Activated CD4-positive, alpha-beta T cell treated with anti-CD3 and anti-CD28 coated beads, Interleukin-2, amount 50 U/mL, for 24 hours (primary cell): Measurements from ENCODE around the gene VASN.

Experiments
- DNase-seq, 2 donors: peaks; one replicate each; pipeline ENCODE4 v3.0.0-alpha.2; 2020; ENCODE audit warnings: low read depth in 1 of 2, low spot score in 1 of 2

Gene VASN

GRCh38 chr16:4419402-4419959 lies 47.8 kb downstream of the VASN start:
- no peak for DNase-seq

GRCh38 chr16:4420505-4421105 lies 49.0 kb downstream of the VASN start:
- DNase-seq: no peak

DNA sequence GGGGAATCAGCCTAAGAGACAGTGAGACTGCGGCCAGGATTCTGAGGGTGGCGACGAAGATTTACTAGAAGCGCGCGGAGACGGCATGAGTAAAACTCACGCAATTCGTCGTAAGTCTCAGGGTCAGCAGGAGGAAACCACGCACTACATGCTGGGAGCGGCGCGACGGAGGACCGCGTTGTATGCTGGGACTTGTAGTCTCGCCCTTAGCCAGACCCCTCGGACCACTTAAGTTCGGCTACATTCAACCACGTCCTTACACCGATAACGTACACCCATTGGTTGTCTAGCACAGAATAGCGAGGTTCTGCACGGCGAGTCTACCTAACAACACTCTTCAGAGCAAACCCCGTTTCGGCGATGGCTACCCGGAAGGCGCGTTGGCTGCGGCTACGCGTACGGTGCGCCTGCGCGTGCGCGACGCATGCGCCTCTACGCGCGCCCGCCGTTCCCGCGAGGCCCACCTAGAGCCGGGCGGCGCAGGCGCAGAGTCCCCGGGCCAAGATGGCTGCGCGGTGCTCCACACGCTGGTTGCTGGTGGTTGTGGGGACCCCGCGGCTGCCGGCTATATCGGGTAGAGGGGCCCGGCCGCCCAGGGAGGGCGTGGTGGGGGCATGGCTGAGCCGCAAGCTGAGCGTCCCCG lies 53.9 kb downstream of the VASN start, which contains the start of gene DNAJA3:
DNAJA3 (plus strand) TSS at position 491 of the 643 bp plus-strand sequence; CDS start at position 505, 14 bp downstream.
- peak; percentile 86 to 88 for DNase-seq

DNA sequence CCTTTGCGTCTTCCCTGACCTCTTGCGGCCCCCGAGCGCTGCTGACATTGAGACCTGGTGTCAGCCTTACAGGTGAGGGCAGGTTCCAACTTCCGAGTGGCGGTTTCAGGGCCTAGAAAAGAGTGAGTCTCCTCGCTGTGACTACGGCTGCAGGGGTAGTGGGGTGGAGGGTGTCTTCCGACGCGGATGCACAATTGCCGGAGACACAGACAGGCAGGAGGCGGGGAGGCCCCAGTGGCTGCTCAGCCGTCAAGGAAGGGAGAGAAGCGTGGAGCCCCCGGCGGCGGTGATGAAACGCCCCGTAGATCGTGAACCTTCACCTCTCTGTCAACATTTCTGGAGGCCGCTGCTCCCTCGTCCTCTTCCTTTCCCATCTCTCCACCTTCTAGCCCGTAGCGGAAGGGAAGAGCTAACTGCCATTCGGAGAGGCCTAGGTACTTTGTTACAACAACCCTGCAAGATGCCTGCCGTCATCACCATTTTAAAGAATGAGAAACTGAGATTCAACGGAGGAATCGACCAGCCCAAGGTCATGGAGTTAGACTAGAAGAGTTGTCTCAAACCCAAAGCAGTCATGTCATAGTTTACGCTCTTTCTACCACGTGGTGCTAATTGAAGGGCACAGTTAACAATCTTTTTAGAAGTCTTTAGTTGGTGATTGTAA lies 54.5 kb downstream of the VASN start:
- DNase-seq: no peak

DNA sequence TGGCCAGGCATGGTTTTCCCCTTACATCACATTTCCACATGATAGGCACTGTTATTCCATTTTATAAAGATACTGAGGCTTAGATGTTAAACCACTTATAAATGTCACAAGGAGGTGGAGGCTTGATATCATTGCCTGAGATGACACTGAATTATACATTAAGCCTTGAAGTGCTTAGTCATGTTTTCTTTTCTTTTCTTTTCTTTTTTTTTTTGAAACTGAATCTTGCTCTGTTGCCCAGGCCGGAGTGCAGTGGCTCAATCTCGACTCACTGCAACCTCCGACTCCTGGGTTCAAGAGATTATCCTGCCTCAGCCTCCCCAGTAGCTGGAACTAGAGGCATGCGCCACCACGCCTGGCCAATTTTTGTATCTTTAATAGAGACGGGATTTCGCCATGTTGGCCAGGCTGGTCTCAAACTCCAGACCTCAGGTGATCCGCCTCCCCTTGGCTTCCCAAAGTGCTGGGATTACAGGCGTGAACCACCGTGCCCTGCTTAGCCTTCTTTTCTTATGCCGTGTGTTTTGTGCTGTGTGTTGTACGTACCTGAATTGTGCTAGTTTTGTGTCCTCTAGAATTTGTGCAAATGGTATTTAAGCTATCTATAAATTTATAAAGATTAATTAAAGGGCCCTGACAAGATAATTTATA lies 55.2 kb downstream of the VASN start:
- no peak for DNase-seq

DNA sequence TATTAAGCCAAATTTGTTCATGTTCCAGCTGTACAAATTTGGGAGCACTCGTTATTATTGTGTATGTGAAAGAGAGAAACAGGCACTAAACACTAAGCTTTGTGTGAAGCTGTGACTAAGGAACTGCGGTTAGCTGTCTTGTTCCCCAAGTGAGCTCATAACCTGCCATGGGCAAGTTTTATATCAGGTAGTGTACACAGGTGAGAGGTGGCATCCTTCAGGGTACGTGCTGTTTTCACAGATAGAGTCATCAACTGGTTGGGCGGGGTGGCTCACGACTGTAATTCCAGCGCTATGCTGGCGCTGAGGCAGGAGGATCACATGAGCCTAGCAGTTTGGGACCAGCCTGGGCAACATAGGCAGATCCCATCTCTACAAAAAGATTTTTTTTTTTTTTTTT lies 56.9 kb downstream of the VASN start:
- DNase-seq: no peak

DNA sequence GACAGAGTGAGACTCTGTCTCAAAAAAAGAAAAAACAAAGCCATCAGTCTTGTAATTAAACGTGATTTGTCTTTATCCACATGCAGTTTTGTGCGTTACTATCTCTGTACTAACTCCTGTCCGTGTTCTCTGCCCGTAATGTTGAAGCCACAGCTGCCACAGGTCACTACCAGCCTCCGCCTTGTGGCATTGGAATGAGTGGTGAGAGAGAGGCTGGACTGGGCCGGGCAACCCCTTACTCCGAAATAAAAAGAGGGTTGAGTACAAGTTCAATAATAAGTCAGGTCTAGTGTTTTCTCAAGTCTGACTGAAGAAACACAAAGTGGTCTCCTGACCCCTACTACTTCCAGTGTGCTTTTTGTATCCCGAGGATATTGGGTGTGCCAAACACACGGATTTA lies 59.4 kb downstream of the VASN start:
- no peak for DNase-seq
